Mucosa of descending colon (tissue), 3 donors: ENCODE results near the gene FBLN1. TPM values are rescaled to one million over a fixed set of nuclear protein-coding genes. Genes with fewer than 3 reads are reported as not detected.
"Not testable (repeated sequence)": the region's sequence is repeated elsewhere in the genome, so short reads cannot be mapped to it uniquely, and the experiment has no call there.

Source experiments
- ATAC-seq: fragments of 200-7000 bp; cut with Tn5 transposase; one replicate; pipeline ENCODE4 v1.9.1; 2020; ENCODE audit warnings: mild to moderate bottlenecking, moderate library complexity
- DNase-seq, 3 donors: peaks; one replicate each; pipeline ENCODE4 v3.0.0-alpha.2; 2020
- H3K36me3 ChIP-seq: fragments of 200-600 bp; one replicate; pipeline ENCODE4 v1.8.0; 2021; ENCODE audit warnings: low read depth, mild to moderate bottlenecking
- H3K4me1 ChIP-seq: fragments of 200-600 bp; one replicate; pipeline ENCODE4 v1.8.0; 2021; ENCODE audit warnings: low read depth, mild to moderate bottlenecking
- H3K4me3 ChIP-seq: fragments of 200-600 bp; one replicate; pipeline ENCODE4 v1.8.0; 2021; ENCODE audit warnings: mild to moderate bottlenecking
- H3K9me3 ChIP-seq: fragments of 200-600 bp; one replicate; pipeline ENCODE4 v1.8.0; 2021; ENCODE audit warnings: mild to moderate bottlenecking
- CTCF ChIP-seq: fragments of 200-600 bp; IDR thresholded peaks from one replicate; pipeline ENCODE4 v1.8.0; 2022; ENCODE audit warnings: antibody characterized with exemption, mild to moderate bottlenecking
- intact Hi-C, 2 donors: fragments of 100-400 bp; cut with DNase I in 1 of 2; cut with micrococcal nuclease in 1 of 2; formaldehyde crosslinking; loops; one replicate each; pipeline versions ENCODE4 v1.11.0 to v1.11.1; 2022; cut with DNase I, micrococcal nuclease
- total RNA-seq, 3 donors: library from RNA; stranded (reverse); fragmentation: NEBNext Ultra II Directional in 2 of 3; extraction: Animal tissue kit (Norgen Biotek cat#: 25700) in 2 of 3; gene quantifications; one replicate each; pipeline versions ENCODE4 v1.2.1 to v1.2.4, GENCODE V29; 2021 to 2023
- donor health status: DM: no; HTN: no; CAD: no; lungs with moderate emphysema.
- donor health status: DM: no; HTN: no; CAD: no.
- donor health status: DM: no; HTN: yes; CAD: no.

The FBLN1 gene
- total RNA-seq, 3 donors from 2014 or later, result 34.1 to 198 (median 88.3) TPM

- intact Hi-C loops, result no loop called here
- Histone ChIP-seq H3K4me3 (no peak overlapping the region), H3K9me3 (no peaks in the 10 kb centered on the region), H3K4me1 (no peaks in the 10 kb centered on the region), H3K36me3 (no peaks in the 10 kb centered on the region)
- no peak for TF ChIP-seq CTCF
- ATAC-seq, result no peak
- no peak for DNase-seq
These were observed 118.0 kb downstream of the FBLN1 start for GRCh38 chr22:45620706-45621105.

GRCh38 chr22:45621836-45622600 lies 119.3 kb downstream of the FBLN1 start:
- Histone ChIP-seq H3K4me3 (no peak overlapping the region), H3K9me3 (no peaks in the 10 kb centered on the region), H3K4me1 (no peaks in the 10 kb centered on the region), H3K36me3 (no peaks in the 10 kb centered on the region)
- intact Hi-C loops, result no loop called here
- no peak for TF ChIP-seq CTCF
- ATAC-seq, result no peak
- DNase-seq, result peak in 1 of 3 donors; percentile 25

GRCh38 chr22:45623464-45624145 lies 120.9 kb downstream of the FBLN1 start:
- H3K4me3 ChIP-seq, H3K36me3 ChIP-seq, DNase-seq, intact Hi-C loops, H3K9me3 ChIP-seq, H3K4me1 ChIP-seq, ATAC-seq: not testable (repeated sequence)

DNA sequence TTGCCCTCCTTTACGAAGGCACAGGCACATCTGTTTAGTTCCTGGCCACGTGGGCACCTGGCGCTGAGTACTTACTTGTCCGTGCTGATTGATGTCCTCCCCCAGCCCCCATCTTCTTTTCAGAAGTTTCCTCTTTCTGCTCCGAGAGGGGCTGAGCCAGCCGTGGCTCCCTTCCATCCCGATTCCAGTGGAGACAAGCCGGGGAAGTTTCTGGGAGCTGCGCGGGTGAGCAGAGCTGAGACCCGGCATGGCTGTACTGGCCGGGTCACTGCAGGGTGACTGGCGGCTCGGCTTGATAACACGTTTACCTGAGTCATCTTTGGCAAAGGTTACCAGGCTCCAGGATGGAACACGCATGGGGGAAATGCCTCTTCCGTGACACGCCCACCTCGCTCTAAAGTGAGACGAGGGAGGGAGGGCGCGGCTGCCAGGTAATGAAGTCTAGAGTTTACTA lies 123.5 kb downstream of the FBLN1 start:
- no peak overlapping the region for H3K4me3 ChIP-seq
- no peak for TF ChIP-seq CTCF
- ATAC-seq, result peak; percentile 97

DNA sequence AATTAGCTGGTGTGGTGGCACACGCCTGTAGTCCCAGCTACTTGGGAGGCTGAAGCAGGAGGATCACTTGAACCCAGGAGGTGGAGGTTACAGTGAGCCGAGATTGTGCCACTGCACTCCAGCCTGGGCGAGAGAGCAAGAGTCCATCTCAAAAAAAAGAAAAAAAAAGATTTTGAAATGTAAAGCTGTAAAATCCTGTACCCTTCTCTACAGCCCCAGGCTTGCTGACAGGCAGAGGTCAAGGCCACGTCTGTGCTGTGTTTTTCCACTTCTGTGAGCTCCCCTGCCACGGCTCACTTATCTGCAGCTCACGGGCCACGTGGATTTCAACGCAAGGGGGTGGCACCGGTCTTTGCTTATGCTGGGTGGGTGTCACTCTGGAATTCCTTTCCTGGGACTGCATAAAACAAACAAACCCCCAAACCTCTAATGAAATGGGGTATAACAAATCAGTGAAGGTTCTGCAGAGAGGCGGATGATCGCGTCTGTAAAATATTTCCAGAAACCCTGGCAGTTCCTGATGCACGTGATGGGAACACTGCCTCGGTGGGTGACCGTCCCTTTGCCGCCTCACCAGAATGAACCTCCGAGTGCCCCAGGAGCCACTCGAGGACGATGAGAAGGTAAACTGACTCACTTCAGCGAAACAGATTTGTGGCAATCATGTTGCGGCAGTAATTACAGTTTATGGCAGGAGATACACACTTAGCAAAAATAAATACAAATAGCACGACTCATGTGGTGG lies 125.0 kb downstream of the FBLN1 start:
- no peak for ATAC-seq
- Histone ChIP-seq H3K4me1 (no peaks in the 10 kb centered on the region), H3K36me3 (no peaks in the 10 kb centered on the region), H3K4me3 (no peak overlapping the region), H3K9me3 (no peaks in the 10 kb centered on the region)
- no peak for TF ChIP-seq CTCF
- peak in 1 of 3 donors; percentile 24 for DNase-seq
- intact Hi-C loops, result no loop called here

More for the DNA sequence above, 123.5 kb downstream of the FBLN1 start:
- peak; percentile 82 to 84 (median 84) for DNase-seq
- Histone ChIP-seq H3K4me1 (no peaks in the 10 kb centered on the region), H3K36me3 (no peaks in the 10 kb centered on the region), H3K9me3 (no peaks in the 10 kb centered on the region)
- intact Hi-C loops, result no loop called here
